ENCODE measurements around the gene MICAL3.

Gene MICAL3

DNA sequence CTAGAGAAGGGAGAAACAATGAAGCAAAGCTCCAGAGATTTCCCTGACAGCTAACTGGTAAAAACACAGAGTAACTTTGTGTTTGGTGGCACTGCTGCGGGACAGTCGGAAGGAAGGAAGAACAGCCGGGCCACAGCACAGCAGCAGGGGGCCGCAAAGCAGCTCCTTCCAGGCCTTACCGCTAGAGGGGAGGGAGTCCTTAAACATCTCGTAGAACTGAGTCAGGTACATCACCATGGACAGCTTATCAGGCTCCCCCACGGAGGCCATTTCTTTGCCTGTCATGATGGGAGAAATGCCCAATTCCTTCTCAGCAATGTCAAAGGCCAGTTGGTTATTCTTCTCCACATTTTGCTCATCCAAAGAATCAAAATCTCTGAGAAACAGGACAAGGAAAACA, 135.5 kb downstream of the MICAL3 start:
- no peaks in the 10 kb centered on the region for H3K36me3 ChIP-seq (replicated peaks; ENCODE audit: insufficient read depth, low read length)
- no peak for DNase-seq

DNA sequence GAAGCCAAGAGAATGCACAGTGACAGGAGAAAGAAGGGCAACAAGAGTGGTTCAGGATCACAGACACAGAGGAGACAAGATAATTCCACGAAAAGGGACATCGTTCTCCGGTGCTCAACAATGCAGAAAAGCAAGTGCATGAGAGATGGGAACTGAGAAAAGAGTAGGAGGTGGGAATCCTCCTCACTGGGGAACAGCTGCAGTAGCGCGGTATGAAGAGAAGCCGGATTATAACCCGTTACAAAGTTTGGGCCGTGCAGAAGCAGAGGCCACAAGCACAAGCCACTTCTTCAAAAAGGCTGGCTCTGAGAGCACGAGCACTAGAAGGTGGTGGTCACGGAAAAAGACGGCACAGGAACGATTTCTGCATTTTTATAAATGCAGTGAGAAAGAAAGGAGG, 135.9 kb downstream of the MICAL3 start:
- H4K20me1 ChIP-seq (ENCODE audit: insufficient read depth, low read length): no peaks in the 10 kb centered on the region
- no peak overlapping the region for H3K4me2 ChIP-seq (ENCODE audit: low read depth, low read length)
- H3K27me3 ChIP-seq (replicated peaks; ENCODE audit: insufficient read depth, low read length): no peaks in the 10 kb centered on the region
- H2AFZ ChIP-seq (ENCODE audit: low read length): no peak overlapping the region
- H3K4me1 ChIP-seq (ENCODE audit: low read length): no peaks in the 10 kb centered on the region
- DNase-seq: no peak
- H3K9ac ChIP-seq (ENCODE audit: low read length): no peak overlapping the region
- H3K9me3 ChIP-seq (replicated peaks; ENCODE audit: insufficient read depth, low read length): no peaks in the 10 kb centered on the region
- TF ChIP-seq EZH2phosphoT487 (IDR thresholded peaks at IDR 0.05; ENCODE audit: low read length): no peak
- H3K36me3 ChIP-seq (replicated peaks; ENCODE audit: insufficient read depth, low read length): no peaks in the 10 kb centered on the region
- no peaks in the 10 kb centered on the region for H3K79me2 ChIP-seq (ENCODE audit: low read length)
- no peak overlapping the region for H3K4me3 ChIP-seq (ENCODE audit: low read length)
- no peaks in the 10 kb centered on the region for H3K9me2 ChIP-seq (replicated peaks; ENCODE audit: insufficient read depth, low read length)
- no peaks in the 10 kb centered on the region for H3F3A ChIP-seq (ENCODE audit: insufficient read depth, low read length)
- no peak overlapping the region for H3K27ac ChIP-seq (ENCODE audit: low read length)

More for the DNA sequence above, 135.5 kb downstream of the MICAL3 start:
- H3K4me1 ChIP-seq (ENCODE audit: low read length): no peaks in the 10 kb centered on the region
- H3K79me2 ChIP-seq (ENCODE audit: low read length): no peaks in the 10 kb centered on the region
- no peak overlapping the region for H3K9ac ChIP-seq (ENCODE audit: low read length)
- H3K9me2 ChIP-seq (replicated peaks; ENCODE audit: insufficient read depth, low read length): no peaks in the 10 kb centered on the region
- no peaks in the 10 kb centered on the region for H3K9me3 ChIP-seq (replicated peaks; ENCODE audit: insufficient read depth, low read length)
- no peaks in the 10 kb centered on the region for H3F3A ChIP-seq (ENCODE audit: insufficient read depth, low read length)
- no peak overlapping the region for H3K4me3 ChIP-seq (ENCODE audit: low read length)
- no peak overlapping the region for H3K4me2 ChIP-seq (ENCODE audit: low read depth, low read length)
- no peak overlapping the region for H3K27ac ChIP-seq (ENCODE audit: low read length)
- H3K27me3 ChIP-seq (replicated peaks; ENCODE audit: insufficient read depth, low read length): no peaks in the 10 kb centered on the region
- TF ChIP-seq EZH2 (optimal IDR thresholded peaks at IDR 0.05; ENCODE audit: low read depth, low read length) (no peak), EZH2phosphoT487 (IDR thresholded peaks at IDR 0.05; ENCODE audit: low read length) (no peak)
- TF ChIP-seq, protein P1, sequence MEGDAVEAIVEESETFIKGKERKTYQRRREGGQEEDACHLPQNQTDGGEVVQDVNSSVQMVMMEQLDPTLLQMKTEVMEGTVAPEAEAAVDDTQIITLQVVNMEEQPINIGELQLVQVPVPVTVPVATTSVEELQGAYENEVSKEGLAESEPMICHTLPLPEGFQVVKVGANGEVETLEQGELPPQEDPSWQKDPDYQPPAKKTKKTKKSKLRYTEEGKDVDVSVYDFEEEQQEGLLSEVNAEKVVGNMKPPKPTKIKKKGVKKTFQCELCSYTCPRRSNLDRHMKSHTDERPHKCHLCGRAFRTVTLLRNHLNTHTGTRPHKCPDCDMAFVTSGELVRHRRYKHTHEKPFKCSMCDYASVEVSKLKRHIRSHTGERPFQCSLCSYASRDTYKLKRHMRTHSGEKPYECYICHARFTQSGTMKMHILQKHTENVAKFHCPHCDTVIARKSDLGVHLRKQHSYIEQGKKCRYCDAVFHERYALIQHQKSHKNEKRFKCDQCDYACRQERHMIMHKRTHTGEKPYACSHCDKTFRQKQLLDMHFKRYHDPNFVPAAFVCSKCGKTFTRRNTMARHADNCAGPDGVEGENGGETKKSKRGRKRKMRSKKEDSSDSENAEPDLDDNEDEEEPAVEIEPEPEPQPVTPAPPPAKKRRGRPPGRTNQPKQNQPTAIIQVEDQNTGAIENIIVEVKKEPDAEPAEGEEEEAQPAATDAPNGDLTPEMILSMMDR (IDR thresholded peaks at IDR 0.05; ENCODE audit: low read length): no peak
- H2AFZ ChIP-seq (ENCODE audit: low read length): no peak overlapping the region
- H4K20me1 ChIP-seq (ENCODE audit: insufficient read depth, low read length): no peaks in the 10 kb centered on the region

- H3K79me2 ChIP-seq (ENCODE audit: low read length): no peaks in the 10 kb centered on the region
- H3K9me3 ChIP-seq (replicated peaks; ENCODE audit: insufficient read depth, low read length): no peaks in the 10 kb centered on the region
- no peaks in the 10 kb centered on the region for H3F3A ChIP-seq (ENCODE audit: insufficient read depth, low read length)
- no peak overlapping the region for H3K27ac ChIP-seq (ENCODE audit: low read length)
- no peak overlapping the region for H2AFZ ChIP-seq (ENCODE audit: low read length)
- no peaks in the 10 kb centered on the region for H4K20me1 ChIP-seq (ENCODE audit: insufficient read depth, low read length)
- H3K27me3 ChIP-seq (replicated peaks; ENCODE audit: insufficient read depth, low read length): no peaks in the 10 kb centered on the region
- no peak overlapping the region for H3K9ac ChIP-seq (ENCODE audit: low read length)
- DNase-seq: no peak
- H3K4me3 ChIP-seq (ENCODE audit: low read length): no peak overlapping the region
- H3K9me2 ChIP-seq (replicated peaks; ENCODE audit: insufficient read depth, low read length): no peaks in the 10 kb centered on the region
- H3K36me3 ChIP-seq (replicated peaks; ENCODE audit: insufficient read depth, low read length): no peaks in the 10 kb centered on the region
- no peak overlapping the region for H3K4me2 ChIP-seq (ENCODE audit: low read depth, low read length)
- H3K4me1 ChIP-seq (ENCODE audit: low read length): no peaks in the 10 kb centered on the region
- TF ChIP-seq, protein P1 (IDR thresholded peaks at IDR 0.05; ENCODE audit: low read length): no peak
- TF ChIP-seq EZH2 (optimal IDR thresholded peaks at IDR 0.05; ENCODE audit: low read depth, low read length) (no peak), EZH2phosphoT487 (IDR thresholded peaks at IDR 0.05; ENCODE audit: low read length) (no peak)
These were observed 139.5 kb downstream of the MICAL3 start for GRCh38 chr22:17884893-17885292.

GRCh38 chr22:17884084-17884483, 140.3 kb downstream of the MICAL3 start:
- Histone ChIP-seq H2AFZ (ENCODE audit: low read length) (no peak overlapping the region), H3K4me2 (ENCODE audit: low read depth, low read length) (no peak overlapping the region), H3K9me3 (replicated peaks; ENCODE audit: insufficient read depth, low read length) (no peaks in the 10 kb centered on the region), H3K4me3 (ENCODE audit: low read length) (no peak overlapping the region), H4K20me1 (ENCODE audit: insufficient read depth, low read length) (no peaks in the 10 kb centered on the region), H3K36me3 (replicated peaks; ENCODE audit: insufficient read depth, low read length) (no peaks in the 10 kb centered on the region), H3F3A (ENCODE audit: insufficient read depth, low read length) (no peaks in the 10 kb centered on the region), H3K79me2 (ENCODE audit: low read length) (no peaks in the 10 kb centered on the region), H3K4me1 (ENCODE audit: low read length) (no peaks in the 10 kb centered on the region), H3K9ac (ENCODE audit: low read length) (no peak overlapping the region), H3K27me3 (replicated peaks; ENCODE audit: insufficient read depth, low read length) (no peaks in the 10 kb centered on the region), H3K9me2 (replicated peaks; ENCODE audit: insufficient read depth, low read length) (no peaks in the 10 kb centered on the region), H3K27ac (ENCODE audit: low read length) (no peak overlapping the region)
- TF ChIP-seq, protein P1 (IDR thresholded peaks at IDR 0.05; ENCODE audit: low read length): no peak
- TF ChIP-seq EZH2phosphoT487 (IDR thresholded peaks at IDR 0.05; ENCODE audit: low read length): no peak
- no peak for TF ChIP-seq EZH2 (optimal IDR thresholded peaks at IDR 0.05; ENCODE audit: low read depth, low read length)
- DNase-seq: no peak

Data from MM.1S (cell line).